ENCODE data around the gene ARMCX2.

Gene ARMCX2

DNA sequence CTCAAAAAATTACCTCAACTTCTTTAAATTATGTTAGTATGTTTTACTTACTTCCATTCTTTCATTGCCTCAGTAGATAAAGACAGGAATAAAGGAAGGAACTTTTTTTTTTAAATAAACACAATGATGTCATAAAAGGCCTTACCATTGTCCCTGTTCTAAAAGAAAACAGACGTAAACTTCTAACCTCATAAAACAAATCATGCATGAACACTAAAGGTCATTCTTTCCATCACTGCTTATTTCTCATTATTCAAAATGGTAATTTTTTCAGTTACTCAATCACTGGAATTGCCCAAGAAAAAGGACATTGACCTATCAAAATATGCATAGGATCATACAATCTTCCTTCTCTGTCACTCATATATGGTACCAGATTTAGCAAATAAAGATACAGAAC lies 32.2 kb upstream of the ARMCX2 start:
- Histone ChIP-seq H3K9ac (ENCODE audit: low read depth, low read length) (no peak overlapping the region), H3K27me3 (ENCODE audit: insufficient read depth, low read length, poor library complexity) (no peaks in the 10 kb centered on the region), H2AFZ (ENCODE audit: low read depth, low read length) (no peak overlapping the region), H3K9me3 (ENCODE audit: insufficient read depth, low read length, severe bottlenecking) (no peaks in the 10 kb centered on the region), H4K20me1 (ENCODE audit: insufficient read depth, low read length) (no peaks in the 10 kb centered on the region), H3K4me3 (ENCODE audit: low read depth in 1 of 2, low read length in 2 of 2) (no peak overlapping the region), H3K27ac (ENCODE audit: low read length) (no peak overlapping the region), H3K79me2 (ENCODE audit: insufficient read depth, low read length) (no peaks in the 10 kb centered on the region), H3K36me3 (ENCODE audit: insufficient read depth, low read length) (no peaks in the 10 kb centered on the region), H3K4me2 (ENCODE audit: insufficient read depth, low read length) (no peak overlapping the region), H3K4me1 (ENCODE audit: insufficient read depth, low read length) (no peaks in the 10 kb centered on the region)
- ATAC-seq (ENCODE audit: insufficient read depth, low read depth) (no peak), DNase-seq (no peak)
- TF ChIP-seq EZH2 (IDR thresholded peaks at IDR 0.05; ENCODE audit: borderline replicate concordance, low read depth, low read length, severe bottlenecking): no peak
- no peak for TF ChIP-seq CTCF (IDR thresholded peaks at IDR 0.05; ENCODE audit: borderline replicate concordance, extremely low read depth, low read length, poor library complexity, severe bottlenecking)

GRCh38 chrX:101686574-101686973 lies 26.9 kb upstream of the ARMCX2 start:
- Histone ChIP-seq H2AFZ (ENCODE audit: low read depth, low read length) (no peak overlapping the region), H3K4me2 (ENCODE audit: insufficient read depth, low read length) (no peak overlapping the region), H4K20me1 (ENCODE audit: insufficient read depth, low read length) (no peaks in the 10 kb centered on the region), H3K4me1 (ENCODE audit: insufficient read depth, low read length) (no peaks in the 10 kb centered on the region), H3K79me2 (ENCODE audit: insufficient read depth, low read length) (no peaks in the 10 kb centered on the region), H3K27ac (ENCODE audit: low read length) (no peak overlapping the region), H3K9me3 (ENCODE audit: insufficient read depth, low read length, severe bottlenecking) (no peaks in the 10 kb centered on the region), H3K36me3 (ENCODE audit: insufficient read depth, low read length) (no peaks in the 10 kb centered on the region), H3K9ac (ENCODE audit: low read depth, low read length) (no peak overlapping the region), H3K4me3 (ENCODE audit: low read depth in 1 of 2, low read length in 2 of 2) (no peak overlapping the region), H3K27me3 (ENCODE audit: insufficient read depth, low read length, poor library complexity) (no peaks in the 10 kb centered on the region)
- DNase-seq (no peak), ATAC-seq (ENCODE audit: insufficient read depth, low read depth) (no peak)
- TF ChIP-seq EZH2 (IDR thresholded peaks at IDR 0.05; ENCODE audit: borderline replicate concordance, low read depth, low read length, severe bottlenecking): no peak
- TF ChIP-seq CTCF (IDR thresholded peaks at IDR 0.05; ENCODE audit: borderline replicate concordance, extremely low read depth, low read length, poor library complexity, severe bottlenecking): no peak

GRCh38 chrX:101685923-101686322 lies 26.3 kb upstream of the ARMCX2 start:
- Histone ChIP-seq H3K27ac (ENCODE audit: low read length) (no peak overlapping the region), H3K9ac (ENCODE audit: low read depth, low read length) (no peak overlapping the region)

More at GRCh38 chrX:101685923-101686322, 26.3 kb upstream of the ARMCX2 start:
- Histone ChIP-seq H3K36me3 (ENCODE audit: insufficient read depth, low read length) (no peaks in the 10 kb centered on the region), H3K4me1 (ENCODE audit: insufficient read depth, low read length) (no peaks in the 10 kb centered on the region), H3K27me3 (ENCODE audit: insufficient read depth, low read length, poor library complexity) (no peaks in the 10 kb centered on the region), H3K9me3 (ENCODE audit: insufficient read depth, low read length, severe bottlenecking) (no peaks in the 10 kb centered on the region), H3K79me2 (ENCODE audit: insufficient read depth, low read length) (no peaks in the 10 kb centered on the region), H4K20me1 (ENCODE audit: insufficient read depth, low read length) (no peaks in the 10 kb centered on the region), H3K4me3 (ENCODE audit: low read depth in 1 of 2, low read length in 2 of 2) (no peak overlapping the region), H3K4me2 (ENCODE audit: insufficient read depth, low read length) (no peak overlapping the region), H2AFZ (ENCODE audit: low read depth, low read length) (no peak overlapping the region)
- no peak for ATAC-seq (ENCODE audit: insufficient read depth, low read depth)
- no peak for DNase-seq
- TF ChIP-seq CTCF (IDR thresholded peaks at IDR 0.05; ENCODE audit: borderline replicate concordance, extremely low read depth, low read length, poor library complexity, severe bottlenecking) (no peak), EZH2 (IDR thresholded peaks at IDR 0.05; ENCODE audit: borderline replicate concordance, low read depth, low read length, severe bottlenecking) (no peak)

All from DND-41 (cell line).